ENCODE data around the gene GPC5. TPM values are rescaled to one million over a fixed set of nuclear protein-coding genes. Genes with fewer than 3 reads are reported as not detected.

GPC5 gene
- total RNA-seq, 2 donors from 2014 or later = not detected

DNA sequence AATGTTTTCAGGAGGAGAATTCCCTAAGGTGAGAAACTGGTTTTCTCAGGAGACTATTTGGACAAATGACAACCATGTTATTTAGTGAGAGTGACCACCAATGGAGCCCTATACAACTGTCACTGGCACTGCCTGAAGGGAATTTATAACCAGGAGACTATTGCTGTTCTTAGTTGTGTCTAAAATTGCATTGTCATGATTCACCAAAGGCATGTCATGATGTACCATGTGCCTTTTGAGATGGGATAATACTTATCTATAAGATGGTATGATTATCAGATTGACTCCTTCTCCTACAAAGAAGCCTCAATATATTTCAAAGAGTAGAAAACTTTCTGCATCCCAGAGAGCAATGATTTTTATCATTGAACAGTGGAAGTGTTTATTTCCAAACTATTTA is 1088.8 kb downstream of the GPC5 start:
- Histone ChIP-seq H3K4me3 (no peak overlapping the region), H3K9me3 (no peaks in the 10 kb centered on the region), H3K4me1 (no peaks in the 10 kb centered on the region), H3K27ac (no peak overlapping the region), H3K27me3 (no peaks in the 10 kb centered on the region), H3K36me3 (replicated peaks in 1 of 2; ENCODE audit: insufficient read depth in 1 of 2, low read depth in 2 of 2) (no peaks in the 10 kb centered on the region)
- ATAC-seq (no peak), DNase-seq (no peak)
- intact Hi-C loops (cut with DNase I) = no loop called here
- TF ChIP-seq, protein P1, sequence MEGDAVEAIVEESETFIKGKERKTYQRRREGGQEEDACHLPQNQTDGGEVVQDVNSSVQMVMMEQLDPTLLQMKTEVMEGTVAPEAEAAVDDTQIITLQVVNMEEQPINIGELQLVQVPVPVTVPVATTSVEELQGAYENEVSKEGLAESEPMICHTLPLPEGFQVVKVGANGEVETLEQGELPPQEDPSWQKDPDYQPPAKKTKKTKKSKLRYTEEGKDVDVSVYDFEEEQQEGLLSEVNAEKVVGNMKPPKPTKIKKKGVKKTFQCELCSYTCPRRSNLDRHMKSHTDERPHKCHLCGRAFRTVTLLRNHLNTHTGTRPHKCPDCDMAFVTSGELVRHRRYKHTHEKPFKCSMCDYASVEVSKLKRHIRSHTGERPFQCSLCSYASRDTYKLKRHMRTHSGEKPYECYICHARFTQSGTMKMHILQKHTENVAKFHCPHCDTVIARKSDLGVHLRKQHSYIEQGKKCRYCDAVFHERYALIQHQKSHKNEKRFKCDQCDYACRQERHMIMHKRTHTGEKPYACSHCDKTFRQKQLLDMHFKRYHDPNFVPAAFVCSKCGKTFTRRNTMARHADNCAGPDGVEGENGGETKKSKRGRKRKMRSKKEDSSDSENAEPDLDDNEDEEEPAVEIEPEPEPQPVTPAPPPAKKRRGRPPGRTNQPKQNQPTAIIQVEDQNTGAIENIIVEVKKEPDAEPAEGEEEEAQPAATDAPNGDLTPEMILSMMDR (IDR thresholded peaks at IDR 0.05) = no peak
- TF ChIP-seq POLR2A (IDR thresholded peaks at IDR 0.05) = no peak

DNA sequence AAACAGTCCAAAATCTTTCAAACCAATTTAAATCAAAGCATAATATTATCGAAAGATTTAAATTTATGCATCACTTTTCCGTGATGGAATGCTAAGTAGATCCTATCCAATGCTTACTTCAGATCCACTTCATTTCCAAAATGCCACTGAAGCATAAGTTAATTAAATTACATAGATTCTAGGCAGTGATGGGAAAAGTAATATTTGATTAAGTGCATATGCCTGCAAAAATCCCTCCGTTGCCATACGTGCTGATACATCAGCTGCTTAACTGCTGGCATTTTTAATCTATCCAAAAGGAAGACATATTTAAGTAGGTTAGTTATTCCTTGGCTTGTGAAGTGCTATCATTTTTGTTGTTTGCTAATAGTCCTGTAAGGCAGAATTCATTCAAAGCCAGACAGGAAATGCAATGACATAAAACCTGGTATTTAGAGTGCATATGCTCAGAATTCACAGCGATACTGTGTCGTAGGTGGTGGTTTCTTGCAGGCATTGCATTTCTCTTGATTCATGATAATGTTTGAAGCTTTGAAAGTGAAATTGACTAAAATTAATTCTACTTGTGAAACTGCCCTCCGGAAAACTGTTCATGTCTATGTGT is 1089.9 kb downstream of the GPC5 start:
- no peak overlapping the region for H3K4me3 ChIP-seq
- intact Hi-C loops (cut with DNase I) = no loop called here
- 74 to 80% methylated on average over 7 of the region's 7 CpGs for WGBS, 2 donors

DNA sequence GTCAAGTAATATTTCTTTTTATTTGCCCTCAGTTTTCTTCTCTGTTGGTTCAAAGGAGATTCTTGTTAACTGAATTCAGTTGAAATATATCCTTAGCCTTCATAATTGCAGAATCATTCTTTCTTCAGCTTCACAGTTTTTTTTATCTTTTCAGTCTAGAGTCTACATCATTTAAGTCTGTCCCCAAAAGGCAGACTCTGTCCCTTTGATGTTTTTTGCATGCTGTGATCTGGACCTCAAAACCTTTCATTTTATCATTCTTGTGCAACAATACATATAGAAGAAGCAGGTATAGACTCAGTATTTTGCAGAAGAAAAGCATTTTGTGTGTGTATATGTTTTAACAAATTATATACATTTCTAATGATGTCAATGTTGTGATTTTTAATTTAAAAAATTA is 1093.4 kb downstream of the GPC5 start:
- H3K36me3 ChIP-seq (replicated peaks in 1 of 2; ENCODE audit: insufficient read depth in 1 of 2, low read depth in 2 of 2) = no peaks in the 10 kb centered on the region
- no peaks in the 10 kb centered on the region for H3K4me1 ChIP-seq
- H3K4me3 ChIP-seq = no peak overlapping the region
- ATAC-seq (no peak), DNase-seq (no peak)
- intact Hi-C loops (cut with DNase I) = no loop called here
- TF ChIP-seq, protein P1 (IDR thresholded peaks at IDR 0.05) = no peak
- TF ChIP-seq POLR2A (IDR thresholded peaks at IDR 0.05) = no peak
- H3K9me3 ChIP-seq = no peaks in the 10 kb centered on the region
- no peak overlapping the region for H3K27ac ChIP-seq
- no peaks in the 10 kb centered on the region for H3K27me3 ChIP-seq

More for the DNA sequence above, 1089.9 kb downstream of the GPC5 start:
- Histone ChIP-seq H3K27ac (no peak overlapping the region), H3K4me1 (no peaks in the 10 kb centered on the region), H3K27me3 (no peaks in the 10 kb centered on the region), H3K9me3 (no peaks in the 10 kb centered on the region), H3K36me3 (replicated peaks in 1 of 2; ENCODE audit: insufficient read depth in 1 of 2, low read depth in 2 of 2) (no peaks in the 10 kb centered on the region)
- no peak for TF ChIP-seq POLR2A (IDR thresholded peaks at IDR 0.05)
- TF ChIP-seq, protein P1 (IDR thresholded peaks at IDR 0.05) = no peak
- DNase-seq (no peak), ATAC-seq (no peak)

DNA sequence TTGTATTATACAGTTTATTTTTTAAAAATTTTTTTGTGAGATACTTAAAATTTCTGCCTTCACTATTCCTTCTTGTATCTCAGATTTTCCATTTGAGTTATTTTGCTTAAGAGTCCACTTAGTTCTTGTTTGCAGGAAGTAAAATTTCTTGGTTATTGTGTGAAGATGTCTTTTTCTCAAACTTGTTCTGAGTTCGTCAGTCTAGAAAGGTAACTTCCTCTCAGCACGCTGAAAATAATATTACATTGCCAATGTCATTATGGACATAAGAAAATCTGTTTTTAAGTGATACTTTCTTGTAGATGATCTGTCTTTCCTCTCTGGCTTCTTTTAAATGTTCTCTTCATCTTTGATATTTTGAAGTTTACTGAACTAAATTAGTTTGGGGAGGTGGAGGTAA is 1096.5 kb downstream of the GPC5 start:
- WGBS, 2 donors = 83 to 85% methylated on average over 2 of the region's 2 CpGs
- Histone ChIP-seq H3K9me3 (no peaks in the 10 kb centered on the region), H3K36me3 (replicated peaks in 1 of 2; ENCODE audit: insufficient read depth in 1 of 2, low read depth in 2 of 2) (no peaks in the 10 kb centered on the region), H3K4me1 (no peaks in the 10 kb centered on the region), H3K27me3 (no peaks in the 10 kb centered on the region), H3K27ac (no peak overlapping the region), H3K4me3 (no peak overlapping the region)
- TF ChIP-seq, protein P1 (IDR thresholded peaks at IDR 0.05) = no peak
- TF ChIP-seq POLR2A (IDR thresholded peaks at IDR 0.05) = no peak
- intact Hi-C loops (cut with DNase I) = no loop called here
- DNase-seq (no peak), ATAC-seq (no peak)

GRCh38 chr13:92500192-92500591 is 1101.8 kb downstream of the GPC5 start:
- no peak overlapping the region for H3K4me3 ChIP-seq
- H3K4me1 ChIP-seq = no peaks in the 10 kb centered on the region
- H3K36me3 ChIP-seq (replicated peaks in 1 of 2; ENCODE audit: insufficient read depth in 1 of 2, low read depth in 2 of 2) = no peaks in the 10 kb centered on the region
- TF ChIP-seq, protein P1 (IDR thresholded peaks at IDR 0.05) = no peak
- TF ChIP-seq POLR2A (IDR thresholded peaks at IDR 0.05) = no peak
- no peaks in the 10 kb centered on the region for H3K27me3 ChIP-seq
- no peak overlapping the region for H3K27ac ChIP-seq
- 32 to 43% methylated on average over 6 of the region's 6 CpGs for WGBS, 2 donors
- intact Hi-C loops (cut with DNase I) = no loop called here
- ATAC-seq (no peak), DNase-seq (no peak)
- H3K9me3 ChIP-seq = no peaks in the 10 kb centered on the region
